ENCODE results near the gene IFI27. TPM values are rescaled to one million over a fixed set of nuclear protein-coding genes. Genes with fewer than 3 reads are reported as not detected.

Gene IFI27
- total and polyA plus RNA-seq, 3 donors from 2014 or later = 312 to 531 (median 388) TPM

DNA sequence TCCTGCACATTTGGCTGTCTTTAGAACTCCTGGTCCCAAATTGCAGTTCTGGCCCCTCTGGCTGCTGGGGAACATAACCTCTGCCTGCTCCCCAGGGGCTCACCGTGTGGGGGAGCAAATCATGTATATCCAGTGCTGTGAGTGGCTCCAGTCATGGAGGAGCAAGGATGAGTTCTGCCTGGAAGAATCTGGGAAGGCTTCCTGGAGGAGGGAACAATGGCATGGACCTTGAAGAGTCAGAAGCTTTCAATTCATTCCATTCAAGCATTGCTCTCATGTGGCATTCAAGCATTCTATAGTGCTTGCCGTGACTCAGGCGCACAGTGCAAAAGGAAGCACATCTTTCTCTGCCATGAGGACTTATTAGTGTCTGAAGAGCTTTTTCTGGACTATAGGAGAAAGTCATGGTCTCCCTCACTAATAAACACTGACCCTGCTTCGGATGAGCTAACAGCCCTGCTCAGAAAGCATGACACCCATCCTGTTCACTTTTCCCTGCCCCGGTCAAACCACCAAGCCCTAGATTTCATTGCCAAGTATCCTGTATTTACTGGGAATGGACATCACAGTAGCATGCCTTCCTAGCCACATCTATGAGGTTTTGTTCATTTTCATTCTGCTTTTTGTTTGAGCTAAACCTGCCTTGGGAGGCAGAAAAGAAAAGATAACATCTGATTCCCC is 3.5 kb downstream of the IFI27 start:
- Histone ChIP-seq H3K9me3 (no peaks in the 10 kb centered on the region), H3K27me3 (no peaks in the 10 kb centered on the region), H3K27ac (peak overlapping the region; percentile 34 to 86), H3K36me3 (ENCODE audit: low read depth, missing control alignments) (no peaks in the 10 kb centered on the region), H3K4me3 (no peak overlapping the region), H3K4me1 (peaks cover 41% of the 10 kb centered on the region)
- intact Hi-C loops (cut with DNase I; ENCODE audit: low total_unique reads) = no loop called here
- 58 to 75% methylated on average over 5 of the region's 5 CpGs for WGBS, 2 donors
- no peak for TF ChIP-seq POLR2A (IDR thresholded peaks at IDR 0.05)
- TF ChIP-seq, protein P1, sequence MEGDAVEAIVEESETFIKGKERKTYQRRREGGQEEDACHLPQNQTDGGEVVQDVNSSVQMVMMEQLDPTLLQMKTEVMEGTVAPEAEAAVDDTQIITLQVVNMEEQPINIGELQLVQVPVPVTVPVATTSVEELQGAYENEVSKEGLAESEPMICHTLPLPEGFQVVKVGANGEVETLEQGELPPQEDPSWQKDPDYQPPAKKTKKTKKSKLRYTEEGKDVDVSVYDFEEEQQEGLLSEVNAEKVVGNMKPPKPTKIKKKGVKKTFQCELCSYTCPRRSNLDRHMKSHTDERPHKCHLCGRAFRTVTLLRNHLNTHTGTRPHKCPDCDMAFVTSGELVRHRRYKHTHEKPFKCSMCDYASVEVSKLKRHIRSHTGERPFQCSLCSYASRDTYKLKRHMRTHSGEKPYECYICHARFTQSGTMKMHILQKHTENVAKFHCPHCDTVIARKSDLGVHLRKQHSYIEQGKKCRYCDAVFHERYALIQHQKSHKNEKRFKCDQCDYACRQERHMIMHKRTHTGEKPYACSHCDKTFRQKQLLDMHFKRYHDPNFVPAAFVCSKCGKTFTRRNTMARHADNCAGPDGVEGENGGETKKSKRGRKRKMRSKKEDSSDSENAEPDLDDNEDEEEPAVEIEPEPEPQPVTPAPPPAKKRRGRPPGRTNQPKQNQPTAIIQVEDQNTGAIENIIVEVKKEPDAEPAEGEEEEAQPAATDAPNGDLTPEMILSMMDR (IDR thresholded peaks at IDR 0.05) = no peak
- DNase-seq = peak; percentile 8

DNA sequence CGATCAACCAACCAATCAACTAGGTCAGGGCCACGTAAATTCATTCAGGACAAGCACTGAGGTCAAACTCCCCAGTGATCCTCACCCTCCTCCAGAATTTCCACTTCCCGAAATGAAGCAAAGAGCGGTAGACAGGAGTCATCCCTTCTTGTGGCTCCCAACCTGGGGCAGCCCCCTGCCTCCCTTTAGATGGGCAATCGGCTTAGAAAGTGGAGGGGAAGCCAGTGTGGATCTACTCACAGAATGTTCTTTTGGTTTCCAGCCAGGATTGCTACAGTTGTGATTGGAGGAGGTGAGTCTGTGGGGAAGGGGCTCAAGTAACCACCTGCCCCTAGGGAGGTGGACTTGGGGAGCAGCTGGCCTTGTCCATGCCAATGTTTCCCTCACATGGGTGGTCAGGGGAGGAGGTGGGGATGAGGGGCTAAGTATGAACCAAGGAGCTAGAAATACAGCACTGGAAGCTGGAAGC is 4.1 kb downstream of the IFI27 start:
- TF ChIP-seq, protein P1 (IDR thresholded peaks at IDR 0.05) = no peak
- no peak for TF ChIP-seq POLR2A (IDR thresholded peaks at IDR 0.05)
- no peaks in the 10 kb centered on the region for H3K9me3 ChIP-seq
- intact Hi-C loops (cut with DNase I; ENCODE audit: low total_unique reads) = no loop called here
- 41 to 47% methylated on average over 5 of the region's 5 CpGs for WGBS, 2 donors
- no peak for DNase-seq
- peak overlapping the region; percentile 34 to 62 for H3K27ac ChIP-seq
- H3K4me3 ChIP-seq = no peak overlapping the region
- no peaks in the 10 kb centered on the region for H3K36me3 ChIP-seq (ENCODE audit: low read depth, missing control alignments)
- H3K27me3 ChIP-seq = no peaks in the 10 kb centered on the region
- H3K4me1 ChIP-seq = peaks cover 35% of the 10 kb centered on the region

DNA sequence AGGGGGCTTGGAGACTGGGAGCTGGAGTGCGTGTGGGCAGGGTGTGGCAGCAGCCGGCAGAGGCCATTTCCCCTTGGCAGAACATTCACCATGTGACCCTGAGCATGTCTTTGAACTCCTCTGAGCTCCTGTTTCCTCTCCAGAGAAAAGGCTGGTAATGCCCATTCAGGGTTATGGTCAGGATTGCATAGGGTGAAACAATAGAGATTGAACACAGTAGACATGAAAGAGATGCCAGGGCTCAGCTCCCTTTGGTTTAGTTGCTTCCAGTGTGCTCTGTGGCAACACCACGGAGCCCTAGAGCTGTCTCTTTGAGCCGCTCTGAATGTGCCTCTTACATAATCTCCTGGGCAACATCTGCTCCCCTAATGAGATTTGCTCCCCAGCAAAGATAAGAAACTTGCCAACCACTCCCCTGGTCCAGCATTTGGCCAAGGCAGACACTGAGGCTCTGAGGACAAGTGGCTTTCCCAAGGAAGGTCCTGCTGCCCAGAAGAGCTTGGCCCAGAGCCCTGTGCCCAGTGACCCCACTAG is 4.6 kb downstream of the IFI27 start:
- no peaks in the 10 kb centered on the region for H3K36me3 ChIP-seq (ENCODE audit: low read depth, missing control alignments)
- DNase-seq = peak; percentile 39
- peak overlapping the region; percentile 34 to 62 for H3K27ac ChIP-seq
- TF ChIP-seq, protein P1 (IDR thresholded peaks at IDR 0.05) = no peak
- no peak for TF ChIP-seq POLR2A (IDR thresholded peaks at IDR 0.05)
- intact Hi-C loops (cut with DNase I; ENCODE audit: low total_unique reads) = no loop called here
- peaks cover 30% of the 10 kb centered on the region for H3K4me1 ChIP-seq
- WGBS, 2 donors = 36 to 47% methylated on average over 4 of the region's 4 CpGs
- H3K27me3 ChIP-seq = no peaks in the 10 kb centered on the region
- no peaks in the 10 kb centered on the region for H3K9me3 ChIP-seq
- no peak overlapping the region for H3K4me3 ChIP-seq

DNA sequence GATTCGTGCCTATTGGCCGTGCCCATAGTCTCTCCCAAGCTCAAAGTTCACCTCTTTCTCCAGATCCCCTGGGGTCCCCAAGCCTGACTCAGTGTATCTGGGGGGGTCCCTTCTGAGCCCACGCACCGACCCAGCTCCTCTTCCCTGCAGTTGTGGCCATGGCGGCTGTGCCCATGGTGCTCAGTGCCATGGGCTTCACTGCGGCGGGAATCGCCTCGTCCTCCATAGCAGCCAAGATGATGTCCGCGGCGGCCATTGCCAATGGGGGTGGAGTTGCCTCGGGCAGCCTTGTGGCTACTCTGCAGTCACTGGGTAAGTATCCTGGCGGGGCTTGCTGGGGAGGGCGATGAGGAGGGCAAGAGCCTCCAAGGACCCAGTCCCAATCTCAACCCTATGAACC is 5.1 kb downstream of the IFI27 start:
- H3K4me3 ChIP-seq = no peak overlapping the region
- DNase-seq = no peak
- H3K9me3 ChIP-seq = no peaks in the 10 kb centered on the region
- no peak overlapping the region for H3K27ac ChIP-seq
- intact Hi-C loops (cut with DNase I; ENCODE audit: low total_unique reads) = no loop called here
- H3K36me3 ChIP-seq (ENCODE audit: low read depth, missing control alignments) = no peaks in the 10 kb centered on the region
- WGBS, 2 donors = 85 to 92% methylated on average over 4 to 15 of the region's 15 CpGs
- no peaks in the 10 kb centered on the region for H3K27me3 ChIP-seq
- H3K4me1 ChIP-seq = peaks cover 30% of the 10 kb centered on the region
- no peak for TF ChIP-seq POLR2A (IDR thresholded peaks at IDR 0.05)

DNA sequence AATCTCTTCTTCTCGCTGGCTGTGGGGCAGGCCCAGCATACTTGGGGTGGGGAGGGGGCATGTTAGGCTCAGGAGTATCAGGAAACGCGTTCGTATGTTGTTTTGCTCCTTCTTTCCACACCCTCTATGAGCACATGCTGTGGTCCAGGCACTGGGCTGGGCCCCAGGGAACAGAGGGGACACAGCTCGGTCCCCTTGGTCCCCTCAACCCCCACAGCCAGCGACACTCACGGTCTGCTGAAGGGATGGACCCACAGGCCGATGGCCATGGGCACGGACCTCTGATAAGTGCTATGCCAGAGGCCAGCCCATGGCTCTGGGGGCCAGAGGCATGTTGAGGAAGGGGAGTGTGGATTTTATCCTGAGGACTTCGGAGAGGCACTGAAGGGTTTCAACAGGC is 6.2 kb downstream of the IFI27 start:
- intact Hi-C loops (cut with DNase I; ENCODE audit: low total_unique reads) = no loop called here
- Histone ChIP-seq H3K4me1 (peaks cover 30% of the 10 kb centered on the region), H3K27ac (no peak overlapping the region), H3K36me3 (ENCODE audit: low read depth, missing control alignments) (no peaks in the 10 kb centered on the region), H3K9me3 (no peaks in the 10 kb centered on the region), H3K27me3 (no peaks in the 10 kb centered on the region), H3K4me3 (no peak overlapping the region)
- WGBS, 2 donors = 89 to 93% methylated on average over 5 to 10 of the region's 10 CpGs
- no peak for TF ChIP-seq POLR2A (IDR thresholded peaks at IDR 0.05)
- TF ChIP-seq, protein P1 (IDR thresholded peaks at IDR 0.05) = no peak
- DNase-seq = no peak

Data from testis (tissue), 3 donors.